ENCODE results near the gene PTPN18.

PTPN18 gene

DNA sequence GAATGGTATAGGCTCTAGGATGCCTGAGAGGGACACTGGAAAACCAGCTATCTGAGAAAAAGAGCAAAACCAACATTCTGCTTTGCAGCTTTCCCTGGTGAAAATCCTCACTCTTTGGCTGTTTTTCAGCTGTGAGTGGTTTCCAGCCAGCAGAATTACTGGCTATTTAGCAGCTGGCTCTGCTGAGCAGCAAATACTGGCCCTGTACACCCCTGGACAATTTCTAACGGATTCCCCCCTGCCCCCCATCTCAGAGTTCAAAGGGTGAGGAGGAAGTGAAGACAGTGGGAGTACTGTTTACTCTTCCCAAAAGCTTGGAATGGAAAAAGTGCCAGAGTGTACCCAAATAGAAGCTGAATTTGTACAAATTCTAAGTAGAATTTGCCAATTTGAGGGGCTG, 39.3 kb upstream of the PTPN18 start:
- no peak overlapping the region for H3K27ac ChIP-seq
- H3K36me3 ChIP-seq: no peaks in the 10 kb centered on the region
- TF ChIP-seq, protein P1, sequence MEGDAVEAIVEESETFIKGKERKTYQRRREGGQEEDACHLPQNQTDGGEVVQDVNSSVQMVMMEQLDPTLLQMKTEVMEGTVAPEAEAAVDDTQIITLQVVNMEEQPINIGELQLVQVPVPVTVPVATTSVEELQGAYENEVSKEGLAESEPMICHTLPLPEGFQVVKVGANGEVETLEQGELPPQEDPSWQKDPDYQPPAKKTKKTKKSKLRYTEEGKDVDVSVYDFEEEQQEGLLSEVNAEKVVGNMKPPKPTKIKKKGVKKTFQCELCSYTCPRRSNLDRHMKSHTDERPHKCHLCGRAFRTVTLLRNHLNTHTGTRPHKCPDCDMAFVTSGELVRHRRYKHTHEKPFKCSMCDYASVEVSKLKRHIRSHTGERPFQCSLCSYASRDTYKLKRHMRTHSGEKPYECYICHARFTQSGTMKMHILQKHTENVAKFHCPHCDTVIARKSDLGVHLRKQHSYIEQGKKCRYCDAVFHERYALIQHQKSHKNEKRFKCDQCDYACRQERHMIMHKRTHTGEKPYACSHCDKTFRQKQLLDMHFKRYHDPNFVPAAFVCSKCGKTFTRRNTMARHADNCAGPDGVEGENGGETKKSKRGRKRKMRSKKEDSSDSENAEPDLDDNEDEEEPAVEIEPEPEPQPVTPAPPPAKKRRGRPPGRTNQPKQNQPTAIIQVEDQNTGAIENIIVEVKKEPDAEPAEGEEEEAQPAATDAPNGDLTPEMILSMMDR (IDR thresholded peaks at IDR 0.05): no peak

DNA sequence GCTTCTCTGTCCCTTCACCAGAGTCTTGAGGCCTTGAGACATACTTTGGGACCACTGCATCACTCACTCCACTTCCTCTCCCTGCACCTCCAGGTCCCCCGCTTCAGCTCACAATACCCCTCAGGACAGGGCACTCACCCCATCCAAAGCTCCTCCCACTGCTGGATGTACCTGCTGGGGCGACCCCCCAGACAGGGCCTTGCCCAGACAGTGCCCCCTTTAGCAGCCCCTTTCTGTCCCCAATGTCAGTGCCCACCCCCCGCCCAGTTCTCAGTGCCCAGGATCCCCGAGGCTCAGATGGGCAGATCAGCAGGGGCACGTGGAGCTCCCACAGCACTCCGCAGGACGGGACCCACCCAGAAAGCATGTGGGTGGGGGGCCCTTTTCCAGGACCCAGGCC, 37.0 kb upstream of the PTPN18 start:
- no peak overlapping the region for H3K4me3 ChIP-seq (ENCODE audit: low read depth in 1 of 2, low read length in 1 of 2)
- TF ChIP-seq, protein P1 (IDR thresholded peaks at IDR 0.05): no peak
- H3K27ac ChIP-seq: no peak overlapping the region
- H3K36me3 ChIP-seq: no peaks in the 10 kb centered on the region
- H3K9me3 ChIP-seq: no peaks in the 10 kb centered on the region
- peaks cover 42% of the 10 kb centered on the region for H3K27me3 ChIP-seq
- H3K4me1 ChIP-seq (ENCODE audit: control insufficient read depth in 1 of 2, insufficient read depth in 1 of 2, low read depth in 1 of 2, low read length in 1 of 2): no peaks in the 10 kb centered on the region

More for the DNA sequence above, 39.3 kb upstream of the PTPN18 start:
- Histone ChIP-seq H3K27me3 (peaks cover 19% of the 10 kb centered on the region), H3K4me1 (ENCODE audit: control insufficient read depth in 1 of 2, insufficient read depth in 1 of 2, low read depth in 1 of 2, low read length in 1 of 2) (no peaks in the 10 kb centered on the region), H3K9me3 (no peaks in the 10 kb centered on the region), H3K4me3 (ENCODE audit: low read depth in 1 of 2, low read length in 1 of 2) (no peak overlapping the region)

DNA sequence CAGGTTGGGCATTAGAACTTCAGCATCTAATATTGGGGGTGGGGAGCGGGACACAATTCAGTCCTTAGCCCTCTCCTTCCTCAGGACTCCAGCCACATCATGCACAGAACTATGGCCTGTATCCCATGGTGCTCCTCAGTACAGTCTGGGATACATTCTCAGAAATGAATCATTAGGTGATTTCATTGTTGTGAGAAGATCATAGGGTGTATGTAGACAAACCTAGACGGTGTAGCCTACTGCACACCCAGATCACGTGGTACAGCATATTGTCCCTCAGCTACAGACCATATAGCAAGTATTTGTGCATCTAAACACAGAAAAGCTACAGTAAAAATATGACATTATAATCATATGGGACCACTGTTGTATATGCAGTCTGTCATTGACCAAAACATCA, 36.3 kb upstream of the PTPN18 start:
- H3K27ac ChIP-seq: no peak overlapping the region
- no peak overlapping the region for H3K4me3 ChIP-seq (ENCODE audit: low read depth in 1 of 2, low read length in 1 of 2)
- H3K4me1 ChIP-seq (ENCODE audit: control insufficient read depth in 1 of 2, insufficient read depth in 1 of 2, low read depth in 1 of 2, low read length in 1 of 2): no peaks in the 10 kb centered on the region
- no peaks in the 10 kb centered on the region for H3K36me3 ChIP-seq
- TF ChIP-seq, protein P1 (IDR thresholded peaks at IDR 0.05): no peak
- peaks cover 48% of the 10 kb centered on the region for H3K27me3 ChIP-seq
- no peaks in the 10 kb centered on the region for H3K9me3 ChIP-seq

DNA sequence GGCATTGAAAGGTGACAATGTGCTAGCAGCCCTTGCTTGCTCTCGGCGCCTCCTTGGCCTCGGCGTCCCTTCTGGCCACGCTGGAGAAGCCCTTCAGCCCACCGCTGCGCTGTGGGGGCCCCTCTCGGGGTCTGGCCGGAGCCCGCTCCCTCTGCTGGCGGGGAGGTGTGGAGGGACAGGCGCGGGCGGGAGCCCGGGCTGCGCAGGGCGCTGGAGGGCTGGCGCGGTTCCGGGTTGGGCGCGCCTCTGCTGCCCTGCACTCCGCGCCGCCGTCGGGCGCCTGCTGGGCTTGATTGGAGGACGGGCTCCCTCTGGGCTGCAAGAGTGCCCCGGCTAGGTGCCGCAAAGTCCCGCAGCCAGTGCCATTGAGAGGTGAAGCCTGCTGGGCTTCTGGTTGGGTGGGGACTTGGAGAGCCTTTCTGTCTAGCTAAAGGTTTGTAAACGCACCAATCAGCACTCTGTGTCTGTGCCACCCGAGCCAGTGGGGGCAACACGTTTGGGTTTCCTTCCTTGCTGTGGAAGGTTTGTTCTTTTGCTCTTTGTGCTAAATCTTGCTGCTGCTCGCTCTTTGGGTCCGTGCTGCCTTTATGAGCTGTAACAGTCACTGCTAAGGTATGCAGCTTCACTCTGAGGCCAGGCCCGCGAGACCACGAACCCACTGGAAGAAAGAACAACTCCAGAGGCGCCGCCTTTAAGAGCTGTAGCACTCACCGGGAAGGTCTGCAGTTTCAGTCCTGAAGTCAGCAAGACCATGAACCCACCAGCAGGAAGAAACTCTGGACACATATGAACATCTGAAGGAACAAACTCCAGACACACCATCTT, 27.9 kb upstream of the PTPN18 start:
- H3K9me3 ChIP-seq: no peaks in the 10 kb centered on the region
- no peaks in the 10 kb centered on the region for H3K36me3 ChIP-seq
- TF ChIP-seq, protein P1 (IDR thresholded peaks at IDR 0.05): no peak
- H3K27ac ChIP-seq: no peak overlapping the region
- no peak overlapping the region for H3K4me3 ChIP-seq (ENCODE audit: low read depth in 1 of 2, low read length in 1 of 2)
- H3K27me3 ChIP-seq: peaks cover 99% of the 10 kb centered on the region
- peaks cover 5 to 9% of the 10 kb centered on the region in 2 experiments for H3K4me1 ChIP-seq (ENCODE audit: control insufficient read depth in 1 of 2, insufficient read depth in 1 of 2, low read depth in 1 of 2, low read length in 1 of 2)

DNA sequence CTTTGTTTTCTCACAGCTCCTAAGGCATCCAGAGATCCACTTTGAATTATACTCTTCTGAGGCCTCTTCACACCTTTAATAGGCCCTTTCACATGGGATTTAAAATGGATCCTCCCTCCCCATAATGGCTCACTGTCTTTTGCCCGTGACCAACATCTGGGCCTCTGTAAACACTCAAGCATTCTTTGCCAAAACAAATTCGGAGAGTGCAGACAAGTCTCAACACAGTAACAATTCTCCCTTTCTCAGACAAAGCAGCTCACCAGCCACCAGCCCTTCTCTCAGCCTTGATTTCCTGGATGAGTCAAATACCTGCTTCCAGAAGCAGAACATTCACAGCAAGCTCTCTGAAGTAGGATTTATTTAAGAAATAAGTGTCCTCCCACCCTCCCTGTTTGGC, 27.1 kb upstream of the PTPN18 start:
- Histone ChIP-seq H3K27ac (no peak overlapping the region), H3K36me3 (no peaks in the 10 kb centered on the region), H3K4me3 (ENCODE audit: low read depth in 1 of 2, low read length in 1 of 2) (no peak overlapping the region), H3K4me1 (ENCODE audit: control insufficient read depth in 1 of 2, insufficient read depth in 1 of 2, low read depth in 1 of 2, low read length in 1 of 2) (peaks cover 5 to 9% of the 10 kb centered on the region in 2 experiments), H3K9me3 (no peaks in the 10 kb centered on the region), H3K27me3 (peaks cover 91% of the 10 kb centered on the region)
- TF ChIP-seq, protein P1 (IDR thresholded peaks at IDR 0.05): no peak

Measured in neutrophil (primary cell).